Epithelial cell of esophagus (primary cell): ENCODE measurements around the gene DNAJC12.

ENCODE experiments used
- DNase-seq: peaks from one replicate; pipeline ENCODE4 v3.0.0; 2010; ENCODE audit warnings: low read depth
- H3K4me3 ChIP-seq: 2 replicates; pipeline ENCODE4 v1.5.1; 2011; ENCODE audit warnings: mild to moderate bottlenecking, low read length, control low read depth
- CTCF ChIP-seq: IDR thresholded peaks from 2 replicates; pipeline ENCODE4 v1.5.1; 2011; ENCODE audit warnings: low read depth, mild to moderate bottlenecking, low read length, control low read depth, inconsistent platforms; ENCODE audit not compliant: insufficient read depth; ENCODE audit errors: missing control alignments

Gene DNAJC12

GRCh38 chr10:67804395-67804678 lies 33.7 kb downstream of the DNAJC12 start:
- no peak overlapping the region for H3K4me3 ChIP-seq
- no peak for TF ChIP-seq CTCF
- DNase-seq, result no peak

- no peak for DNase-seq
- H3K4me3 ChIP-seq, result no peak overlapping the region
- TF ChIP-seq CTCF, result no peak
These were observed 34.2 kb downstream of the DNAJC12 start for GRCh38 chr10:67803588-67804394.

DNA sequence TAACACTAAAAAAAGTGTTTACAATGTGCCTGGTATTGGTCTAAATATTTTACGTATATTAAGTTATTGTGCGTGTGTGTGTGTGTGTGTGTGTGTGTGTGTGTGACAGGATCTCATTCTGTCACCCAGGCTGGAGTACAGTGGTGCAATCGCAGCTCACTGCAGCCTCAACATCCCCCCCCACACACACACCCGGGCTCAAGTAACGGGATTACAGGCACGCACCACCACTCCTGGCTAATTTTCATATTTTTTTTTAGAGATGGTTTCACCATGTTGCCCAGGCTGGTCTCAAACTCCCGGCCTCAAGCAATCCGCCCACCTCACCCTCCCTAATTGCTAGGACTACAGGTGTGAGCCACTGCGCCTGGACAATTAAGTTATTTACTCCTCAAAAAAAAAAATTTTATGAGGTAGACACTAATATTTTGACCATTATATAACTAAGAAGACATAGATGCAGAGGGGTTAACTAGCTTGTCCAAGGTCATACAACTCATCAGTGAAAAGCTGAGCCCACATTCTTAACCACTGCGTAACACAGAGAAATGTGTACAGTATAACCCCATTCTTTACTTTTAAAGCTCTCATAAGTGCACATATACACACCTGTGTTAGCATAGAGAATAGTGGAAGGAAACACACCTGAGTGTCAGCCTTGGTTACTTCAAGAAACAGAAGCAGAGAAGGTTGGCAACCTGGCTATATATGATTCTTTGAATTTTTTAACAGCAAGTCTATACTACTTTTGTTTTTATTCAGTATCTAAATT lies 35.0 kb downstream of the DNAJC12 start:
- TF ChIP-seq CTCF, result no peak
- DNase-seq, result no peak
- H3K4me3 ChIP-seq, result no peak overlapping the region

GRCh38 chr10:67801118-67801517 lies 36.9 kb downstream of the DNAJC12 start:
- no peak for DNase-seq
- H3K4me3 ChIP-seq, result no peak overlapping the region
- no peak for TF ChIP-seq CTCF

- no peak overlapping the region for H3K4me3 ChIP-seq
- no peak for TF ChIP-seq CTCF
- no peak for DNase-seq
These were observed 43.0 kb downstream of the DNAJC12 start for GRCh38 chr10:67794909-67795460.

GRCh38 chr10:67794256-67794655 lies 43.7 kb downstream of the DNAJC12 start:
- no peak for DNase-seq
- no peak overlapping the region for H3K4me3 ChIP-seq
- no peak for TF ChIP-seq CTCF
